ENCODE results near the gene APOC3. TPM values are rescaled to one million over a fixed set of nuclear protein-coding genes. Genes with fewer than 3 reads are reported as not detected.
A peak's percentile ranks its signal among the peaks of the same experiment; 100 is the strongest.

The APOC3 gene
- total RNA-seq, 1 experiment from 2014 or later, result 2.5 TPM

- H3K36me3 Mint-ChIP-seq, result peaks cover 4% of the 10 kb centered on the region; the same call in 1 of the 2 replicates
- ChIA-PET CTCF (interaction anchor here (1.1 to 1.6 kb wide), 3 partner anchors 19 to 50 kb away, joined by 3 to 9 read pairs (median 3); partner anchors contain the start of gene APOA5), POLR2A (no interaction called here)
- H3K27me3 Mint-ChIP-seq (ENCODE audit: low read depth), result peaks cover 5% of the 10 kb centered on the region
- peak; percentile 38 for ATAC-seq
- DNase-seq (ENCODE audit: low spot score), result no peak
- no peaks in the 10 kb centered on the region for H3K9me3 Mint-ChIP-seq
- TF ChIP-seq TCF7 (CRISPR knock-in tag; IDR thresholded peaks at IDR 0.05; ENCODE audit: low read depth) (no peak), ATF6 (CRISPR knock-in tag; IDR thresholded peaks at IDR 0.05) (no peak), NFE2L1 (CRISPR knock-in tag; IDR thresholded peaks at IDR 0.05) (no peak), PRRX2 (CRISPR knock-in tag; IDR thresholded peaks at IDR 0.05) (no peak), CREB1 (CRISPR knock-in tag; IDR thresholded peaks at IDR 0.05) (no peak), AFF4 (CRISPR knock-in tag; IDR thresholded peaks at IDR 0.05; ENCODE audit: borderline replicate concordance) (no peak), FOXJ3 (CRISPR knock-in tag; IDR thresholded peaks at IDR 0.05; ENCODE audit: borderline replicate concordance) (no peak), ZNF423 (CRISPR knock-in tag; IDR thresholded peaks at IDR 0.05) (no peak), NFYB (CRISPR knock-in tag; conservative IDR thresholded peaks at IDR 0.05; ENCODE audit: low read depth) (no peak), IRF2 (CRISPR knock-in tag; IDR thresholded peaks at IDR 0.05; ENCODE audit: borderline replicate concordance, low read depth) (no peak), ZNF317 (CRISPR knock-in tag; IDR thresholded peaks at IDR 0.05; ENCODE audit: borderline replicate concordance, low read depth) (no peak), ETV6 (CRISPR knock-in tag; IDR thresholded peaks at IDR 0.05) (no peak), ZNF232 (CRISPR knock-in tag; IDR thresholded peaks at IDR 0.05) (no peak), ZNF396 (CRISPR knock-in tag; IDR thresholded peaks at IDR 0.05; ENCODE audit: borderline replicate concordance) (no peak), MAX (CRISPR knock-in tag; IDR thresholded peaks at IDR 0.05) (no peak), KAT7 (CRISPR knock-in tag; IDR thresholded peaks at IDR 0.05; ENCODE audit: borderline replicate concordance) (no peak), USF2 (CRISPR knock-in tag; IDR thresholded peaks at IDR 0.05) (no peak), JAZF1 (CRISPR knock-in tag; IDR thresholded peaks at IDR 0.05) (no peak), FOXK1 (CRISPR knock-in tag; IDR thresholded peaks at IDR 0.05) (no peak), ZMAT4 (CRISPR knock-in tag; IDR thresholded peaks at IDR 0.05) (no peak)
- 0 out of 2 replicates have a peak overlapping the region, but pooled peaks have one; percentile 36 for H3K27ac Mint-ChIP-seq
- peaks cover 14% of the 10 kb centered on the region for H3K4me1 Mint-ChIP-seq
- no peak overlapping the region for H3K4me3 Mint-ChIP-seq
These were observed 10.6 kb downstream of the APOC3 start for GRCh38 chr11:116840224-116840745.

All from WTC11 (cell line).